A549 treated with RU486 at 1 μM for 4 hours (cell line): ENCODE measurements around the gene VPS36. TPM values are rescaled to one million over a fixed set of nuclear protein-coding genes. Genes with fewer than 3 reads are reported as not detected.

ENCODE experiments used
- total RNA-seq: library from RNA; stranded (reverse); fragments of 200-300 nt; extraction: Qiagen RNA extraction; gene quantifications from 5 replicates; pipeline ENCODE4 v1.2.3, GENCODE V29; 2022; ENCODE audit warnings: low read depth

The VPS36 gene, protein sequence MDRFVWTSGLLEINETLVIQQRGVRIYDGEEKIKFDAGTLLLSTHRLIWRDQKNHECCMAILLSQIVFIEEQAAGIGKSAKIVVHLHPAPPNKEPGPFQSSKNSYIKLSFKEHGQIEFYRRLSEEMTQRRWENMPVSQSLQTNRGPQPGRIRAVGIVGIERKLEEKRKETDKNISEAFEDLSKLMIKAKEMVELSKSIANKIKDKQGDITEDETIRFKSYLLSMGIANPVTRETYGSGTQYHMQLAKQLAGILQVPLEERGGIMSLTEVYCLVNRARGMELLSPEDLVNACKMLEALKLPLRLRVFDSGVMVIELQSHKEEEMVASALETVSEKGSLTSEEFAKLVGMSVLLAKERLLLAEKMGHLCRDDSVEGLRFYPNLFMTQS
- 7.4 to 14.5 TPM (median 13.0 TPM) in 5 replicates for total RNA-seq

DNA sequence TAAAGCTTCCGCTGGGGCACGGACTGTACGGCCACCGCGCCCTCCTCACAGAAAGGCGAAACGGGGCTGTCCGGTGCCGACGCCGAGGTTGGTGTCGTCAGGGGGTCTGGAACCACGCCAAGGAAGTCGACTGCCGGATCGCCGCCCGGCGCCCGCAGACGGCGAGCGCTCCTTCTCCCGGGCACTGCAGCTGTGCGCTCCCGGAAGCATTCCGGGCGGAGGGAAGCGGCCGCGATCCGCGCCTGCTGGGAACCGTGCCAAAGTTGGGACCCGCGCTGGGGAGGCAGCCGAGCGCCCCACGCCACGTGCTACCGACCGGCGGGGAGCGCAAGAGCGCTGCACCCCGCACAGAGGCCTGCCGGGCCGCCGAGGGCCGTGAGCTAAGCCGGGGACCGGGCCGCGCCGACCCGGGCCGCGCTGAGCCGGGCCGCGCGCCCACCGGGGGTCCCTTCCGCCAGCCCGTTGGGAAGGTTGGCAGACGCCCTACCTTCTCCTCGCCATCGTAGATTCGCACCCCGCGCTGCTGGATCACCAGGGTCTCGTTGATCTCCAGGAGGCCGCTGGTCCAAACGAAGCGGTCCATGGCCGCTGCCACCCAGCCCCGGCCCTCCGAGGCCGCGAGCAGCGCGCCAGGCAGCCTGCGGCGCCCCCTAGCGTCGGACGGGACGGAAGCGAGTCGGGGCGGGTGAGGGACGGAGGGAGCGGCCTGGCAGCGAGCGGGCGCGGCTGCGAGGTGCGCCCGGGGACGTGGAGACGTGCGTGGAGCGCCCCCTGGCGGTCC is at the start of gene VPS36:
TSS of gene VPS36 (minus strand) at position 623 of the 781 bp plus-strand sequence. CDS start at position 583, 40 bp downstream.

DNA sequence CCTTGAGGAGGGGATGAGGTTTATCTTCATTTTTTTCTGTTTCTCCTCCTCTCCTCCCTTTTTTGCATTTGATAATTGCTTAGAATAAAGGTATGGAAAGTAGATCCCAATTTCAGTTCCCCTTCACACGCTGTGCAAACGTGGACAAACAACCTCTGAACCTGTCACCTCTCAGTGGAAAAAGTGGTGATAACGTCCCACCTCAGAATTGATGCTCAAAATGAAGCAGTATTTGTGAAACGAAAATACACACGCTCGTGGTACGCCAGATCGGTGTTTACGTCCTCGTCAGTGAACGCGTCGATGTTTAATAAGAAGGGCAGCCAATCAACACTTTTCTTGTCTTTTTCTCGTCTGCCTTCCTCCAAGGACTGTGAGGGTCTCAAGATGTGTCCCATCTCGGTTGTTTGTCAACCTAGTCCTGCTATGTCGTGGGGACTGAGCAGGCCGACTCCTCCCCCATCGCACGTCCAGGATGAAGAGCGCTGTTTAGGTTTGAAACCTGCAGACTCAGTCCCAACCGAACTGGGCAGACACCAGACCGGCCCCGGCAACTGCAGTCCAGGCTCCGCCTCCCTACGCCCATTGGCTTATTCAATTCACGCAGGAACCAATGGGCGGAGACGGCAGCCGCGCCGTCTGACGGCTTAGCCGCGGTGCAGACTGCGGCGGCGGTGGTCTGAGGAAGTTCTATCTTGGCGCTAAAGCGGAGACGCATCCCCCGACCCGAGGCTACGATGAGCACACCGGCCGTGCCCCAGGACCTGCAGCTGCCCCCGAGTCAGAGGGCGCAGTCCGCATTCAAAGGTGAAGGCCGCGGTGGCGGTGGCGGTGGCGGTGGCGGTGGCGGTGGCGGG is 4.6 kb upstream of the VPS36 start, which contains the start of gene CKAP2:
TSS of gene CKAP2 (plus strand) at position 659 of the 857 bp plus-strand sequence. CDS start at position 738, 79 bp downstream.

DNA sequence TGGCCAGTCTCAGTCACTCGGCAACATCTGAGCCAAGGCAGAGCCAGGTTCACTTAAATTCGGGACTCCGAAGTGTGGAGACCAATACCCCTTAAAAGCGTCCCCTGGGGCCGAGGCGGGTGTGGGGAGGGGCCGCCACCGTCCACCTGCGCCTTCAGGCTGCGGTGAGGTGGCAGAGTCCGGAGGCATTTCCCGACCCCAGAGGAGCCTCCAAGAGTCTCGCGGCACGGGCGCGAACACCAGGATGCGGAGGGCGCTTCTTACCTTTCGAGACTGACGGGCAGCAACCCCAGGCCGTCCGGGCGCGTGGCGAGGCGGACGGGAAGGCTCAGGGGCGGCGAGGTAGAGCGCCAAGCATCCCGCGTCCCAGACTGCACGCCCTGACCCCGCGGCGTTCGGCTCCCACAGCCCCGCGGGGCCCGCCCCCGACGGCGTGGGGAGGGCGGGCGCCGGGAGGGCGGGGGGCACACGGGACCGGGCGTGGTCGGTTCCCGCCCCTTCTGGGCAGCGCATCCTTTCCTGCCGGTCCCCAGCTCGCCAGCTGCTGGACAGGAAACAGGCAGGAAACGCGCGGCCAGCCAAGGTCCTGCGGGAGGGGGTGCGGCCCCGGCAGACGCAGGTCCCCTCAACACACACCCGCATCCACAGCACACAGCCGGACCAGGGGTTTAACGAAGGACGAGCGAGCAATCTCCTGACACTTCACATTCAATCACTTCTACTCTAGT is 44.5 kb downstream of the VPS36 start, which contains the start of gene THSD1:
TSS of gene THSD1 (minus strand) at position 406 of the 728 bp plus-strand sequence. CDS start 3,572 bp downstream, outside the sequence.

Other genes with a start within 250 kb of the VPS36 start
- gene THSD1, start 44.5 kb downstream of the VPS36 start, total RNA-seq = 11.5 to 12.8 TPM (median 12.0 TPM) in 5 replicates
- gene CKAP2, start 4.8 kb upstream of the VPS36 start, total RNA-seq = 18.6 to 42.2 TPM (median 35.5 TPM) in 5 replicates
- 5.0 to 6.7 TPM (median 5.6 TPM) in 5 replicates for gene HNRNPA1L2, start 191.8 kb upstream of the VPS36 start, total RNA-seq
- gene SUGT1, start 202.2 kb upstream of the VPS36 start, total RNA-seq = 29.0 to 46.0 TPM (median 43.5 TPM) in 5 replicates